Vagina (tissue), 2 donors: ENCODE results near the gene NCOA3.
"Not testable (repeated sequence)": the region's sequence is repeated elsewhere in the genome, so short reads cannot be mapped to it uniquely, and the experiment has no call there.

Source experiments
- POLR2A ChIP-seq, 2 donors: fragments of 450-650 bp; IDR thresholded peaks; one replicate each; pipeline ENCODE4 v1.6.1; 2017; ENCODE audit warnings: antibody characterized with exemption in 2 of 2, mild to moderate bottlenecking in 2 of 2, moderate library complexity in 2 of 2
- POLR2AphosphoS5 ChIP-seq, 2 donors: sonication (generic); formaldehyde crosslinking; IDR thresholded peaks; one replicate each; pipeline ENCODE4 v1.9.0; 2017; ENCODE audit warnings: antibody characterized with exemption in 2 of 2, mild to moderate bottlenecking in 2 of 2, low read depth in 1 of 2; ENCODE audit not compliant: insufficient read depth in 1 of 2
- TF ChIP-seq, protein P1 (sequence below), 3 experiments: fragments of 450-650 bp in 2 of 3; fragments of 200-600 bp in 1 of 3; sonication (generic) in 1 of 3; IDR thresholded peaks; one replicate each; pipeline ENCODE4 v1.5.1; 2017 to 2019; ENCODE audit warnings: antibody characterized with exemption in 3 of 3, mild to moderate bottlenecking in 2 of 3, moderate library complexity in 2 of 3

DNA sequence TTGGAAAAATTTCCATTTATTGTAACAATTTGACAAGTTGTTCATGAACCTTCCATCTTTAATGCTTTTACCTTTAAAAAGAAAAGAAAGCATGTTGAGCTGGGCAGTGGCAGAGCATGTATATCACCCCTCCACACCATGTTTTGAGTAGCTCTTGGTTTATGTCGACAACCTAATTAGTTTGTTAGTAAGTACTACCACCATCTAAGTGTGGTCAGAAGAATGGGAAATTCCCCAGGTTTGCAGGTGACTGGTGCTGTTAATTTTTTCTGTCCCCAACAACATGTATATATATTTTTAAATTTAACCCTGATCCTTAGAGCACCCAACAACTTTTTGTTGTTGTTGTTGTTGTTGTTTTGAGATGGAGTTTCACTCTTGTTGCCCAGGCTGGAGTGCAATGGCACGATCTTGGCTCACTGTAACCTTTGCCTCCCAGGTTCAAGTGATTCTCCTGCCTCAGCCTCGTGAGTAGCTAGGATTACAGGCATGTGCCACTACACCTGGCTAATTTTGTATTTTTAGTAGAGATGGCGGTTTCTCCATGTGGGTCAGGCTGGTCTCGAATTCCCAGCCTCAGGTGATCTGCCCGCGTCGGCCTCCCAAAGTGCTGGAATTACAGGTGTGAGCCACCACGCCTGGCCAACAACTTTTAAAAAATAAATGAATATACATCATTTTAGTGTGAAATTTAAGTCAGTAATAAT, 5.7 kb downstream of the NCOA3 start:
- TF ChIP-seq, protein P1, sequence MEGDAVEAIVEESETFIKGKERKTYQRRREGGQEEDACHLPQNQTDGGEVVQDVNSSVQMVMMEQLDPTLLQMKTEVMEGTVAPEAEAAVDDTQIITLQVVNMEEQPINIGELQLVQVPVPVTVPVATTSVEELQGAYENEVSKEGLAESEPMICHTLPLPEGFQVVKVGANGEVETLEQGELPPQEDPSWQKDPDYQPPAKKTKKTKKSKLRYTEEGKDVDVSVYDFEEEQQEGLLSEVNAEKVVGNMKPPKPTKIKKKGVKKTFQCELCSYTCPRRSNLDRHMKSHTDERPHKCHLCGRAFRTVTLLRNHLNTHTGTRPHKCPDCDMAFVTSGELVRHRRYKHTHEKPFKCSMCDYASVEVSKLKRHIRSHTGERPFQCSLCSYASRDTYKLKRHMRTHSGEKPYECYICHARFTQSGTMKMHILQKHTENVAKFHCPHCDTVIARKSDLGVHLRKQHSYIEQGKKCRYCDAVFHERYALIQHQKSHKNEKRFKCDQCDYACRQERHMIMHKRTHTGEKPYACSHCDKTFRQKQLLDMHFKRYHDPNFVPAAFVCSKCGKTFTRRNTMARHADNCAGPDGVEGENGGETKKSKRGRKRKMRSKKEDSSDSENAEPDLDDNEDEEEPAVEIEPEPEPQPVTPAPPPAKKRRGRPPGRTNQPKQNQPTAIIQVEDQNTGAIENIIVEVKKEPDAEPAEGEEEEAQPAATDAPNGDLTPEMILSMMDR (IDR thresholded peaks at IDR 0.05) = not testable (repeated sequence)
- TF ChIP-seq POLR2A (IDR thresholded peaks at IDR 0.05); POLR2AphosphoS5 (IDR thresholded peaks at IDR 0.05; ENCODE audit: insufficient read depth in 1 of 2, low read depth in 1 of 2): not testable (repeated sequence)
